Esophagus (tissue), 2 donors: ENCODE results near the gene MTAP. TPM values are rescaled to one million over a fixed set of nuclear protein-coding genes. Genes with fewer than 3 reads are reported as not detected.

ENCODE experiments used
- H3K27ac ChIP-seq, 2 donors: one replicate each; pipeline ENCODE4 v1.5.1; 2013; ENCODE audit warnings: low read depth in 2 of 2, mild to moderate bottlenecking in 2 of 2, inconsistent platforms in 1 of 2, low read length in 1 of 2, moderate library complexity in 1 of 2
- H3K27me3 ChIP-seq, 2 donors: one replicate each; pipeline ENCODE4 v1.6.1; 2013; ENCODE audit warnings: low read length in 2 of 2, control low read depth in 1 of 2, mild to moderate bottlenecking in 1 of 2; ENCODE audit not compliant: insufficient read depth in 2 of 2, control insufficient read depth in 1 of 2
- H3K36me3 ChIP-seq, 2 donors: one replicate each; pipeline ENCODE4 v1.6.1; 2013; ENCODE audit warnings: low read length in 1 of 2; ENCODE audit not compliant: control insufficient read depth in 2 of 2, insufficient read depth in 2 of 2
- H3K4me1 ChIP-seq, 2 donors: one replicate each; pipeline ENCODE4 v1.6.1; 2013; ENCODE audit warnings: low read length in 1 of 2; ENCODE audit not compliant: control insufficient read depth in 2 of 2, insufficient read depth in 2 of 2
- H3K4me3 ChIP-seq, 2 donors: one replicate each; pipeline ENCODE4 v1.5.1; 2013; ENCODE audit warnings: low read length in 2 of 2, mild to moderate bottlenecking in 2 of 2, low read depth in 1 of 2, moderate library complexity in 1 of 2
- H3K9me3 ChIP-seq, 2 donors: one replicate each; pipeline ENCODE4 v1.6.1; 2013; ENCODE audit warnings: mild to moderate bottlenecking in 2 of 2, low read depth in 1 of 2, low read length in 1 of 2, moderate library complexity in 1 of 2; ENCODE audit not compliant: control insufficient read depth in 2 of 2, insufficient read depth in 1 of 2
- WGBS, 2 donors: extraction: QIAGEN DNeasy Blood & Tissue Kit; methylation state at CpG; one replicate each; pipeline ENCODE4 v1.1.7; 2013; 5-methylcytosine and 5-hydroxymethylcytosine counted together
- polyA plus RNA-seq, 2 donors: library from polyadenylated mRNA; stranded (reverse); fragments of 200-250 nt; gene quantifications; one replicate each; pipeline ENCODE4 v1.2.3, GENCODE V29; 2013
- donor health status: healthy with polysubstance abuse.
- donor health status: Bipolar disorder and iron deficiency.

Gene MTAP
- polyA plus RNA-seq, 2 donors = 11.5 to 14.9 TPM

- Histone ChIP-seq H3K27me3 (no peaks in the 10 kb centered on the region), H3K4me1 (peaks cover 0 to 3% of the 10 kb centered on the region in 2 donors), H3K9me3 (no peaks in the 10 kb centered on the region), H3K36me3 (no peaks in the 10 kb centered on the region), H3K27ac (peak overlapping the region; percentile 79 to 89), H3K4me3 (peak overlapping the region; percentile 68 to 90)
- WGBS, 2 donors = 5 to 7% methylated on average over 37 of the region's 37 CpGs
These were observed 586 bp upstream of the MTAP start for GRCh38 chr9:21801683-21802417.

GRCh38 chr9:21803649-21804048 lies 1.2 kb downstream of the MTAP start:
- 32 to 46% methylated on average over 10 of the region's 10 CpGs for WGBS, 2 donors
- Histone ChIP-seq H3K4me3 (peak overlapping the region; percentile 68 to 90), H3K4me1 (peaks cover 0 to 5% of the 10 kb centered on the region in 2 donors), H3K9me3 (no peaks in the 10 kb centered on the region), H3K27me3 (no peaks in the 10 kb centered on the region), H3K36me3 (no peaks in the 10 kb centered on the region), H3K27ac (peak overlapping the region; percentile 79 to 88)

- peaks cover 0 to 5% of the 10 kb centered on the region in 2 donors for H3K4me1 ChIP-seq
- H3K4me3 ChIP-seq = peak overlapping the region in 1 of 2 donors; percentile 68
- 91 to 92% methylated on average over 2 of the region's 2 CpGs for WGBS, 2 donors
- no peak overlapping the region for H3K27ac ChIP-seq
- no peaks in the 10 kb centered on the region for H3K36me3 ChIP-seq
- H3K27me3 ChIP-seq = no peaks in the 10 kb centered on the region
- H3K9me3 ChIP-seq = no peaks in the 10 kb centered on the region
These were observed 1.9 kb downstream of the MTAP start for GRCh38 chr9:21804331-21804730.

GRCh38 chr9:21804791-21805190 lies 2.4 kb downstream of the MTAP start:
- Histone ChIP-seq H3K4me3 (no peak overlapping the region), H3K4me1 (peaks cover 0 to 5% of the 10 kb centered on the region in 2 donors), H3K27me3 (no peaks in the 10 kb centered on the region), H3K36me3 (no peaks in the 10 kb centered on the region), H3K27ac (no peak overlapping the region), H3K9me3 (no peaks in the 10 kb centered on the region)

- Histone ChIP-seq H3K27ac (no peak overlapping the region), H3K27me3 (no peaks in the 10 kb centered on the region), H3K4me3 (no peak overlapping the region), H3K9me3 (no peaks in the 10 kb centered on the region), H3K4me1 (peaks cover 0 to 5% of the 10 kb centered on the region in 2 donors), H3K36me3 (no peaks in the 10 kb centered on the region)
- 85 to 93% methylated on average over 4 of the region's 4 CpGs for whole genome bisulfite sequencing, 2 donors
These were observed 4.2 kb downstream of the MTAP start for GRCh38 chr9:21806644-21807043.

GRCh38 chr9:21810388-21810787 lies 8.0 kb downstream of the MTAP start:
- no peaks in the 10 kb centered on the region for H3K27me3 ChIP-seq
- 31% methylated on average over 2 of the region's 2 CpGs for WGBS, 2 donors
- H3K4me1 ChIP-seq = peaks cover 4 to 12% of the 10 kb centered on the region in 2 donors
- H3K4me3 ChIP-seq = no peak overlapping the region
- H3K9me3 ChIP-seq = no peaks in the 10 kb centered on the region
- H3K36me3 ChIP-seq = no peaks in the 10 kb centered on the region
- no peak overlapping the region for H3K27ac ChIP-seq

GRCh38 chr9:21810881-21811280 lies 8.4 kb downstream of the MTAP start:
- Histone ChIP-seq H3K4me1 (peaks cover 4 to 12% of the 10 kb centered on the region in 2 donors), H3K9me3 (no peaks in the 10 kb centered on the region), H3K36me3 (no peaks in the 10 kb centered on the region), H3K4me3 (no peak overlapping the region), H3K27me3 (no peaks in the 10 kb centered on the region), H3K27ac (peak overlapping the region in 1 of 2 donors; percentile 20)
- WGBS, 2 donors = 64 to 76% methylated on average over 6 of the region's 6 CpGs

GRCh38 chr9:21811914-21812313 lies 9.5 kb downstream of the MTAP start:
- WGBS, 2 donors = 93 to 95% methylated on average over 3 of the region's 3 CpGs
- peak overlapping the region; percentile 9 to 85 for H3K27ac ChIP-seq
- H3K4me1 ChIP-seq = peaks cover 4 to 9% of the 10 kb centered on the region in 2 donors
- H3K4me3 ChIP-seq = no peak overlapping the region
- no peaks in the 10 kb centered on the region for H3K27me3 ChIP-seq
- peaks cover 0 to 2% of the 10 kb centered on the region in 2 donors for H3K36me3 ChIP-seq
- no peaks in the 10 kb centered on the region for H3K9me3 ChIP-seq

GRCh38 chr9:21812415-21812814 lies 10.0 kb downstream of the MTAP start:
- 53 to 66% methylated on average over 2 of the region's 2 CpGs for WGBS, 2 donors
- Histone ChIP-seq H3K9me3 (no peaks in the 10 kb centered on the region), H3K27ac (peak overlapping the region in 1 of 2 donors; percentile 31), H3K4me3 (no peak overlapping the region), H3K36me3 (peaks cover 0 to 5% of the 10 kb centered on the region in 2 donors), H3K27me3 (no peaks in the 10 kb centered on the region), H3K4me1 (peaks cover 4 to 7% of the 10 kb centered on the region in 2 donors)
